Upper lobe of left lung (tissue), 6 donors: Measurements from ENCODE around the gene MRPS27. TPM values are rescaled to one million over a fixed set of nuclear protein-coding genes. Genes with fewer than 3 reads are reported as not detected.
"Not testable (repeated sequence)": the region's sequence is repeated elsewhere in the genome, so short reads cannot be mapped to it uniquely, and the experiment has no call there.

Experiments
- ATAC-seq, 2 donors: fragments of 200-7000 bp; cut with Tn5 transposase; one replicate each; pipeline ENCODE4 v1.9.1; 2022; ENCODE audit warnings: mild to moderate bottlenecking in 2 of 2, moderate library complexity in 2 of 2; ENCODE audit not compliant: low FRiP score in 2 of 2
- DNase-seq, 2 donors: peaks; one replicate each; pipeline ENCODE4 v3.0.0-alpha.2; 2019 to 2020
- H3K27ac ChIP-seq, 4 donors: fragments of 200-600 bp; sonication (generic); one replicate each; pipeline ENCODE4 v1.5.1; 2016 to 2019
- H3K27me3 ChIP-seq, 4 donors: fragments of 200-600 bp; sonication (generic); one replicate each; pipeline ENCODE4 v1.5.1; 2017 to 2019
- H3K36me3 ChIP-seq, 4 donors: fragments of 200-600 bp; sonication (generic); one replicate each; pipeline ENCODE4 v1.5.1; 2016 to 2019
- H3K4me1 ChIP-seq, 4 donors: fragments of 200-600 bp; sonication (generic); one replicate each; pipeline ENCODE4 v1.5.1; 2018 to 2019
- H3K4me3 ChIP-seq, 4 donors: fragments of 200-600 bp; sonication (generic); one replicate each; pipeline ENCODE4 v1.5.1; 2017 to 2019; ENCODE audit warnings: mild to moderate bottlenecking in 2 of 4, moderate library complexity in 1 of 4
- H3K9me3 ChIP-seq, 4 donors: fragments of 200-600 bp; sonication (generic); one replicate each; pipeline ENCODE4 v1.5.1; 2018 to 2019
- EP300 ChIP-seq, 4 donors: sonication (generic); formaldehyde crosslinking; IDR thresholded peaks; one replicate each; pipeline ENCODE4 v1.5.1; 2017; ENCODE audit warnings: antibody characterized with exemption in 4 of 4, control low read depth in 2 of 4
- POLR2A ChIP-seq, 4 donors: fragments of 450-650 bp; IDR thresholded peaks; one replicate each; pipeline ENCODE4 v1.5.1; 2016 to 2017; ENCODE audit warnings: antibody characterized with exemption in 4 of 4, mild to moderate bottlenecking in 2 of 4
- POLR2AphosphoS5 ChIP-seq, 2 donors: sonication (generic); formaldehyde crosslinking; IDR thresholded peaks; one replicate each; pipeline ENCODE4 v1.5.1; 2017; ENCODE audit warnings: antibody characterized with exemption in 2 of 2
- WGBS, 2 donors: methylation state at CpG; one replicate each; pipeline ENCODE4 v1.1.5; 2017 to 2018; 5-methylcytosine and 5-hydroxymethylcytosine counted together
- total RNA-seq, 6 donors: library from RNA; depleted of rRNA in 4 of 6; stranded (reverse); fragments of >200 nt in 4 of 6; gene quantifications; one replicate each; pipeline versions ENCODE4 v1.1.0 to v1.2.1, GENCODE V29; 2016 to 2021
- TF ChIP-seq, protein P1 (sequence below), 6 experiments: fragments of 450-650 bp in 4 of 6; fragments of 200-600 bp in 2 of 6; sonication (generic) in 2 of 6; IDR thresholded peaks; one replicate each; pipeline ENCODE4 v1.5.1; 2016 to 2019; ENCODE audit warnings: antibody characterized with exemption in 6 of 6
- donor health status: DM: no; HTN: no; CAD: no; lungs with moderate emphysema.
- donor health status: DM: no; HTN: yes; CAD: no; lungs with severe emphysema.

The MRPS27 gene
- total RNA-seq, 6 donors from 2014 or later, result 15.7 to 36.9 (median 34.4) TPM

DNA sequence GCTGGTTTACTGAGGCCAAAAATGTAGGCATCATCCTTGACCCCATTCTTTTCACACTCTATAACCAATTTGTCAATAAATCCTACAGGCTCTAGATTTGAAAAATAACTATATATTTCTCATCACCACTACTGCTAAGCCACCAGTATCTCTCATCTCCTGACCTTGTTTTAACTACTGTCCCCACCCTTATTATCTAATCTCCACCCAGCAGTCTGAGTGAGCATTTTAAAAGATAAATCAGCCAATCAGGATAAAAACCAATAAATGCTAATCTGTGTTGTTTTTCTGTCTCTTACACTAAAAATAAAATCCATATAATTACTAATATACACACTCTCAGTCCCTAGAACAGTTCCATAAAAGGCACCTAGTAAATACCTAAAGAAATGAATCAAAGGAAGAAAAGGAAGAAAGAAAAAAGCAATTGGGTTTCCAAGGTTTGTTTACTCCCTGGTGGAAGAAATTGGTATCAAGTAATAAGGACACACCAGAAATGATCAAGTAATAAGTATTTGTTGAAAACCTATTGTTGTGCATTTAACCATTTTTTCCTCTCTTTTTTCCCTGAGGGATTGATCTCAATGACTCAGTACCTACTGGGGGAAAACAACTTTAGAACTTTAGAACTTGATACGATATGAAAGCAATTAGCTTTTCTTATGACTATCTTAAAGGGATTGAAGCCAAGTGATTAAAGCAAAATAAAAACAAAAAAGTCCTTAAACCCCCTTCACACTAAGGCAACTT lies 19.3 kb downstream of the MRPS27 start:
- Histone ChIP-seq H3K36me3 (peaks cover 0 to 10% (median 3%) of the 10 kb centered on the region in 4 donors), H3K4me1 (peaks cover 0 to 3% (median 0%) of the 10 kb centered on the region in 4 donors), H3K4me3 (no peak overlapping the region), H3K9me3 (no peaks in the 10 kb centered on the region), H3K27ac (no peak overlapping the region), H3K27me3 (no peaks in the 10 kb centered on the region)
- no peak for TF ChIP-seq POLR2A (IDR thresholded peaks at IDR 0.05)
- TF ChIP-seq, protein P1, sequence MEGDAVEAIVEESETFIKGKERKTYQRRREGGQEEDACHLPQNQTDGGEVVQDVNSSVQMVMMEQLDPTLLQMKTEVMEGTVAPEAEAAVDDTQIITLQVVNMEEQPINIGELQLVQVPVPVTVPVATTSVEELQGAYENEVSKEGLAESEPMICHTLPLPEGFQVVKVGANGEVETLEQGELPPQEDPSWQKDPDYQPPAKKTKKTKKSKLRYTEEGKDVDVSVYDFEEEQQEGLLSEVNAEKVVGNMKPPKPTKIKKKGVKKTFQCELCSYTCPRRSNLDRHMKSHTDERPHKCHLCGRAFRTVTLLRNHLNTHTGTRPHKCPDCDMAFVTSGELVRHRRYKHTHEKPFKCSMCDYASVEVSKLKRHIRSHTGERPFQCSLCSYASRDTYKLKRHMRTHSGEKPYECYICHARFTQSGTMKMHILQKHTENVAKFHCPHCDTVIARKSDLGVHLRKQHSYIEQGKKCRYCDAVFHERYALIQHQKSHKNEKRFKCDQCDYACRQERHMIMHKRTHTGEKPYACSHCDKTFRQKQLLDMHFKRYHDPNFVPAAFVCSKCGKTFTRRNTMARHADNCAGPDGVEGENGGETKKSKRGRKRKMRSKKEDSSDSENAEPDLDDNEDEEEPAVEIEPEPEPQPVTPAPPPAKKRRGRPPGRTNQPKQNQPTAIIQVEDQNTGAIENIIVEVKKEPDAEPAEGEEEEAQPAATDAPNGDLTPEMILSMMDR (IDR thresholded peaks at IDR 0.05), result no peak
- TF ChIP-seq POLR2AphosphoS5 (IDR thresholded peaks at IDR 0.05), result no peak
- TF ChIP-seq EP300 (IDR thresholded peaks at IDR 0.05), result no peak
- 87 to 88% methylated on average over 1 of the region's 1 CpG for WGBS, 2 donors
- ATAC-seq (no peak), DNase-seq (no peak)

DNA sequence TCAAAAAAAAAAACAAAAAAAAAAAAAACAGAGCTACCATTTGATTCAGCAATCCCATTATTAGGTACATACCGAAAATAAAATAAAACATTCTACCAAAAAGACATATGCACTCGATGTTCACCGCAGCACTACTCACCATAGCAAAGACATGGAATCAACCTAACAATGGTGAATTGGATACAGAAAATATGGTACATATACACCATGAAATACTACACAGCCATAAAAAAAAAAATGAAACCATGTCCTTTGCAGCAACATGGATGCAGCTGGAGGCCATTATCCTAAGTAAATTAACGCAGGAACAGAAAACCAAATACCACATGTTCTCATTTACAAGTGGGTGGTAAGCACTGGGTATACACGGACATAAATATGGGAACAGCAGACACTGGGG lies 21.3 kb downstream of the MRPS27 start:
- Histone ChIP-seq H3K27ac (no peak overlapping the region), H3K4me1 (peaks cover 0 to 2% (median 0%) of the 10 kb centered on the region in 4 donors), H3K27me3 (no peaks in the 10 kb centered on the region), H3K9me3 (no peaks in the 10 kb centered on the region), H3K4me3 (no peak overlapping the region), H3K36me3 (peaks cover 0 to 15% (median 3%) of the 10 kb centered on the region in 4 donors)
- WGBS, 2 donors, result 94 to 95% methylated on average over 5 of the region's 5 CpGs
- no peak for ATAC-seq
- DNase-seq, result no peak
- TF ChIP-seq POLR2A (IDR thresholded peaks at IDR 0.05), result no peak
- no peak for TF ChIP-seq EP300 (IDR thresholded peaks at IDR 0.05)
- TF ChIP-seq, protein P1 (IDR thresholded peaks at IDR 0.05), result no peak

GRCh38 chr5:72298136-72298535 lies 21.9 kb downstream of the MRPS27 start:
- not testable (repeated sequence) for DNase-seq, H3K4me3 ChIP-seq, H3K27me3 ChIP-seq, H3K4me1 ChIP-seq, H3K27ac ChIP-seq, H3K9me3 ChIP-seq, ATAC-seq
- 97 to 99% methylated on average over 3 of the region's 3 CpGs for WGBS, 2 donors
- peaks cover 0 to 15% (median 3%) of the 10 kb centered on the region in 4 donors for H3K36me3 ChIP-seq

DNA sequence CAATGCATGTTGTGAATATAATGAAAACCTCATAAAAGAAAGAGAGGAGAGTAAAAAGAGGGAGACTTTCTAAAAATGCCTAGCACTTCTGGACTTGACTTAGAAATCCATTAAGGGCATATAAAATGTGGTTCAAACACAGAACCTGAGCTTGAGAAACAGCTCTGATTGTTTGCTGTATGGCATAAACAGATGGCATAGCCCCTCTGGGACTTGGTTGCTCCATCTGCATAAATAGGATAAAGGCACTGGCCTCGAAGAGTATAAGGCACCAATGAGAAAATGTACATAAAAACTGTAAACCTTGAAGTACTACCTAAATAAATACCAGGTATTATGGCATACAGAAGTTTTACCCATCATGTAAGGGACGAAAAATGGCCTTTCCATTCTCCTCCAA lies 23.8 kb downstream of the MRPS27 start:
- Histone ChIP-seq H3K9me3 (no peaks in the 10 kb centered on the region), H3K27ac (no peak overlapping the region), H3K4me1 (peaks cover 0 to 5% (median 0%) of the 10 kb centered on the region in 4 donors), H3K27me3 (no peaks in the 10 kb centered on the region), H3K4me3 (no peak overlapping the region), H3K36me3 (peaks cover 0 to 10% (median 3%) of the 10 kb centered on the region in 4 donors)
- DNase-seq (no peak), ATAC-seq (no peak)
- TF ChIP-seq, protein P1 (IDR thresholded peaks at IDR 0.05), result no peak
- no peak for TF ChIP-seq POLR2A (IDR thresholded peaks at IDR 0.05)
- TF ChIP-seq EP300 (IDR thresholded peaks at IDR 0.05), result no peak
- no peak for TF ChIP-seq POLR2AphosphoS5 (IDR thresholded peaks at IDR 0.05)
- WGBS, 2 donors, result 93 to 94% methylated on average over 2 of the region's 2 CpGs

DNA sequence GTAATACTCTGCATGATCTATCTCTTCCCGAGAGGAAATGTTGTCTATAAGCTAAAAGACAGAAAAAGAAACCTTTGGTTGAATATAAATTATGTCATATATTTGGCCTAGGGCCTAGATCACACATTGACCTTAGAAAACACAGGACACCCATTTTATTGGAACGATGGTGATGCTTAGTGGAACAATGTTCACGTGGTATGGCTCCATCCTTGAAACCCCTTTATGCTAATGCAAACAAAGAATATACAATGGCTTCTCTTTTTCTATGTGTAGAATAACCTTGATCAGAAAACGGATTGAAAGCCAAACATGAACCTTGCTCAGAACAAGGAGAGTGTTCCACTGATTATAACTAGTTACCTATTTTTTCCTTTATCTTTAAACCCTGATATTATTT lies 24.5 kb downstream of the MRPS27 start:
- H3K36me3 ChIP-seq, result peaks cover 0 to 13% (median 3%) of the 10 kb centered on the region in 4 donors
- no peak for TF ChIP-seq POLR2A (IDR thresholded peaks at IDR 0.05)
- TF ChIP-seq EP300 (IDR thresholded peaks at IDR 0.05), result no peak
- TF ChIP-seq POLR2AphosphoS5 (IDR thresholded peaks at IDR 0.05), result no peak
- TF ChIP-seq, protein P1 (IDR thresholded peaks at IDR 0.05), result no peak
- no peak overlapping the region for H3K27ac ChIP-seq
- H3K27me3 ChIP-seq, result no peaks in the 10 kb centered on the region
- peaks cover 0 to 5% (median 0%) of the 10 kb centered on the region in 4 donors for H3K4me1 ChIP-seq
- DNase-seq (no peak), ATAC-seq (no peak)
- WGBS, 2 donors, result 87% methylated on average over 4 of the region's 4 CpGs
- no peaks in the 10 kb centered on the region for H3K9me3 ChIP-seq
- no peak overlapping the region for H3K4me3 ChIP-seq
